Stomach (tissue), 9 donors: ENCODE results near the gene RASA1. TPM values are rescaled to one million over a fixed set of nuclear protein-coding genes. Genes with fewer than 3 reads are reported as not detected.

ENCODE experiments used
- DNase-seq, 2 donors: peaks; one replicate each; pipeline versions ENCODE4 v3.0.0 to v3.0.0-alpha.2; 2013 to 2019
- H3K27ac ChIP-seq, 5 donors: fragments of 200-600 bp in 4 of 5; sonication (generic) in 4 of 5; one replicate each; pipeline ENCODE4 v1.5.1; 2013 to 2019; ENCODE audit warnings: mild to moderate bottlenecking in 1 of 5, moderate library complexity in 1 of 5
- H3K27me3 ChIP-seq, 3 donors: fragments of 200-600 bp; sonication (generic); one replicate each; pipeline ENCODE4 v1.5.1; 2017 to 2019; ENCODE audit warnings: mixed run types in 1 of 3
- H3K36me3 ChIP-seq, 4 donors: fragments of 200-600 bp; sonication (generic); 1 replicate in 3 of 4; 2 replicates in 1 of 4; pipeline ENCODE4 v1.5.1; 2016 to 2019
- H3K4me1 ChIP-seq, 4 donors: fragments of 200-600 bp; sonication (generic); one replicate each; pipeline ENCODE4 v1.5.1; 2016 to 2019
- H3K4me3 ChIP-seq, 4 donors: fragments of 200-600 bp; sonication (generic) in 3 of 4; one replicate each; pipeline ENCODE4 v1.5.1; 2016 to 2019; ENCODE audit warnings: mild to moderate bottlenecking in 1 of 4
- H3K9me3 ChIP-seq, 4 donors: fragments of 200-600 bp; sonication (generic); one replicate each; pipeline ENCODE4 v1.5.1; 2016 to 2019
- EP300 ChIP-seq: sonication (generic); formaldehyde crosslinking; IDR thresholded peaks from one replicate; pipeline ENCODE4 v1.6.1; 2017; ENCODE audit warnings: antibody characterized with exemption
- POLR2A ChIP-seq, 4 donors: fragments of 450-650 bp; IDR thresholded peaks; one replicate each; pipeline ENCODE4 v1.6.1; 2016; ENCODE audit warnings: antibody characterized with exemption in 4 of 4, control low read depth in 2 of 4, mild to moderate bottlenecking in 1 of 4, moderate library complexity in 1 of 4
- POLR2AphosphoS5 ChIP-seq, 3 donors: sonication (generic); formaldehyde crosslinking; IDR thresholded peaks; one replicate each; pipeline ENCODE4 v1.6.1; 2016; ENCODE audit warnings: antibody characterized with exemption in 3 of 3
- WGBS, 5 donors: extraction: QIAGEN DNeasy Blood & Tissue Kit in 3 of 5; methylation state at CpG; one replicate each; pipeline versions ENCODE4 v1.1.5 to v1.1.7; 2013 to 2018; 5-methylcytosine and 5-hydroxymethylcytosine counted together
- intact Hi-C: fragments of 100-400 bp; cut with DNase I; formaldehyde crosslinking; loops from one replicate; pipeline ENCODE4 v1.15.1; 2023; ENCODE audit warnings: low total_unique reads
- polyA plus RNA-seq, 3 donors: library from polyadenylated mRNA; stranded (reverse); fragments of 200-250 nt; gene quantifications; one replicate each; pipeline ENCODE4 v1.2.3, GENCODE V29; 2013
- total RNA-seq, 5 donors: library from RNA; depleted of rRNA; stranded (reverse); fragments of >200 nt; gene quantifications; one replicate each; pipeline versions ENCODE4 v1.1.0 to v1.2.3, GENCODE V29; 2014 to 2016
- TF ChIP-seq, protein P1 (sequence below), 7 experiments: fragments of 450-650 bp in 4 of 7; fragments of 200-600 bp in 3 of 7; sonication (generic) in 3 of 7; IDR thresholded peaks; one replicate each; pipeline ENCODE4 v1.5.1; 2016 to 2019; ENCODE audit warnings: antibody characterized with exemption in 7 of 7, control low read depth in 2 of 7, mild to moderate bottlenecking in 1 of 7
- donor health status: healthy with polysubstance abuse.
- donor health status: Bipolar disorder and iron deficiency.
- donor health status: healthy.

The RASA1 gene
- total and polyA plus RNA-seq, 8 donors: 7.3 to 89.3 (median 19.1) TPM

DNA sequence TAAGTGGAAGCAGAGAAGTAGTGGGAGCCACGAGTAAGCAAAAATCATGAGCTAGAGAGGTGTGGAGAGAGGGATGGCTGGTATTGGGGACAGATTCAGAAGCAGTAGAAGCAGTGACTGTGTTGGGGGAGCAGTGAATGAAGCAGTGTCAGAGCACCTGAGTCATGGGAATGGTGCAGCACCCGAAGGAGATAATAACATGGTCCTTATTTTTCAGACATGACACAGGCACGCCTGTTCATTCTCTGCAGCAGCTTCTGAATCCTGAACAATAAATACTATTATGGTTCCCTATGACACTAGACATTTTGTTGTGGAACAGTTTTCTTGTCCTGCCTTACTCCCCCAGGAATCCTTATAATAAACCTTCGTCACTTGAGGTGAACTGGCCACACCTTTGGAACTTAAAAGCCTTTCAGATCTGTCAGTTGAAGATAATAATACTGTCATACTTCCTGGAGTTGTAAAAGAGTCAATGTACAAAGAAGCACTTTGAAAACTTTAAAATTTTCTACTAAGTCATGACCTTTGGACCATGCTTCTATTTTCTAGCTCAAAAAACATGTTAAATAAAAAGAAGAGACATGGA lies 7.0 kb upstream of the RASA1 start:
- TF ChIP-seq EP300 (no peak), POLR2A (IDR thresholded peaks at IDR 0.05) (no peak), POLR2AphosphoS5 (IDR thresholded peaks at IDR 0.05) (no peak)
- TF ChIP-seq, protein P1, sequence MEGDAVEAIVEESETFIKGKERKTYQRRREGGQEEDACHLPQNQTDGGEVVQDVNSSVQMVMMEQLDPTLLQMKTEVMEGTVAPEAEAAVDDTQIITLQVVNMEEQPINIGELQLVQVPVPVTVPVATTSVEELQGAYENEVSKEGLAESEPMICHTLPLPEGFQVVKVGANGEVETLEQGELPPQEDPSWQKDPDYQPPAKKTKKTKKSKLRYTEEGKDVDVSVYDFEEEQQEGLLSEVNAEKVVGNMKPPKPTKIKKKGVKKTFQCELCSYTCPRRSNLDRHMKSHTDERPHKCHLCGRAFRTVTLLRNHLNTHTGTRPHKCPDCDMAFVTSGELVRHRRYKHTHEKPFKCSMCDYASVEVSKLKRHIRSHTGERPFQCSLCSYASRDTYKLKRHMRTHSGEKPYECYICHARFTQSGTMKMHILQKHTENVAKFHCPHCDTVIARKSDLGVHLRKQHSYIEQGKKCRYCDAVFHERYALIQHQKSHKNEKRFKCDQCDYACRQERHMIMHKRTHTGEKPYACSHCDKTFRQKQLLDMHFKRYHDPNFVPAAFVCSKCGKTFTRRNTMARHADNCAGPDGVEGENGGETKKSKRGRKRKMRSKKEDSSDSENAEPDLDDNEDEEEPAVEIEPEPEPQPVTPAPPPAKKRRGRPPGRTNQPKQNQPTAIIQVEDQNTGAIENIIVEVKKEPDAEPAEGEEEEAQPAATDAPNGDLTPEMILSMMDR (IDR thresholded peaks at IDR 0.05): no peak
- no peaks in the 10 kb centered on the region for H3K9me3 ChIP-seq
- intact Hi-C loops: no loop called here

DNA sequence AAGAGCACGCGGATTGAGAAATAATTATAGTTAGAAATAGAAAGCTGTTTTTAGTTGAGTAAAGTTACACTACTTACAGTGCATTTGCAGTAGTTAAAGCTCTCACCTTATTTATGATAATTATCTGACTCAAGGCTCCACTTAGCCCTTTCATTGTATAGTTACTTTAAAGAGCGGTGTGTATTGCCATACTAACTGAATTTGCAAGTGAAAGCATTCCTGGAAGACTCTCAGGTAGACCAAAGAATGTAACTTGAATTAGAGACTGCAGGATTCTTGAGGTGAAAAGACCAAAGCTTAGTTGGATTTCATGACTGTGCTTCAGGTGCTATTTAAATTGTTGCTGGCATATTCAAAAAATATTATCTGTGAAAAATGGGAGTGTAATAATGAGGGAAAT lies 4.2 kb upstream of the RASA1 start:
- intact Hi-C loops: no loop called here
- DNase-seq: no peak
- peaks cover 0 to 6% (median 0%) of the 10 kb centered on the region in 3 donors for H3K27me3 ChIP-seq
- no peak for TF ChIP-seq POLR2A (IDR thresholded peaks at IDR 0.05)
- no peak for TF ChIP-seq EP300
- TF ChIP-seq, protein P1 (IDR thresholded peaks at IDR 0.05): no peak
- no peak for TF ChIP-seq POLR2AphosphoS5 (IDR thresholded peaks at IDR 0.05)
- H3K9me3 ChIP-seq: no peaks in the 10 kb centered on the region
- H3K4me1 ChIP-seq: peaks cover 0 to 7% (median 3%) of the 10 kb centered on the region in 4 donors
- no peaks in the 10 kb centered on the region for H3K36me3 ChIP-seq
- no peak overlapping the region for H3K27ac ChIP-seq
- WGBS, 5 donors: 66 to 85% (median 82%) methylated on average over 3 of the region's 3 CpGs
- H3K4me3 ChIP-seq: no peak overlapping the region

More for the DNA sequence above, 7.0 kb upstream of the RASA1 start:
- Histone ChIP-seq H3K27ac (no peak overlapping the region), H3K4me1 (no peaks in the 10 kb centered on the region), H3K27me3 (peaks cover 0 to 6% (median 0%) of the 10 kb centered on the region in 3 donors), H3K4me3 (no peak overlapping the region), H3K36me3 (no peaks in the 10 kb centered on the region)
- 60 to 71% (median 70%) methylated on average over 4 of the region's 4 CpGs for WGBS, 5 donors
- no peak for DNase-seq

DNA sequence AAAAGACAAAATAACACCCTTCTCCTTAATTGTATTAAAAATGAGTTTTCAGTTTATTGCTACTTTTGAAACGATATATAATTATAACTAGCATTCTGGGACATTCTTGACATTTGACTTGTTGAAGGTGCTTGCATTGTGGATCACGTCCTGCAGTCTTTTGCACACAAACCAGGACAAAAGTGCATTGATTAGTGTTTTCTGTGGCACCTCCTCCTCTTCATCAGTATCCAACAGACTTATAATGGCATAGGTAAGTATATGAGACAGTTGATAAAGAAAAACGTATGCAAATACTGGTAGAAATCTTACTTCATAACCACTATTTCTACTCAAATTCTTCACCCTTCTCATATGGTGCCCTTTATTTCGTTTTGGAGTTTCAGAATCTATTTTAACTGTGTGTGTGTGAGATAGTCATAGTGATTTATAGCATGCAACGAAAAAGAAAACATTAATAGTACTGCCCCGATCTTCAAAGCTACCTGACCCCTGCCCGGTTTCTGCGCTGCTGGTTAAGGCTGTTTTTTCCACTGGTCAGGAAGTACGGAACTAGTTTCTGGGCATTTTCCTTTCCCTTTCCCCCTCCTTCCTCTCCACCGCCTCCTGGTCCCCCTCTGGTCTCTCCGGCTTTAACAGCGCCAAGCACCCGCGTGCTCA lies 639 bp upstream of the RASA1 start:
- Histone ChIP-seq H3K27ac (peak overlapping the region; percentile 91 to 94 (median 93)), H3K27me3 (no peaks in the 10 kb centered on the region), H3K9me3 (no peaks in the 10 kb centered on the region), H3K36me3 (no peaks in the 10 kb centered on the region), H3K4me1 (peaks cover 12 to 37% (median 22%) of the 10 kb centered on the region in 4 donors), H3K4me3 (peak overlapping the region; percentile 71 to 97 (median 86))
- 4 to 6% (median 4%) methylated on average over 14 of the region's 14 CpGs for whole genome bisulfite sequencing, 5 donors
- DNase-seq: peak in 1 of 2 donors; percentile 12
- intact Hi-C loops: no loop called here
- TF ChIP-seq POLR2AphosphoS5 (IDR thresholded peaks at IDR 0.05): no peak
- TF ChIP-seq, protein P1 (IDR thresholded peaks at IDR 0.05): no peak
- no peak for TF ChIP-seq EP300
- no peak for TF ChIP-seq POLR2A (IDR thresholded peaks at IDR 0.05)

DNA sequence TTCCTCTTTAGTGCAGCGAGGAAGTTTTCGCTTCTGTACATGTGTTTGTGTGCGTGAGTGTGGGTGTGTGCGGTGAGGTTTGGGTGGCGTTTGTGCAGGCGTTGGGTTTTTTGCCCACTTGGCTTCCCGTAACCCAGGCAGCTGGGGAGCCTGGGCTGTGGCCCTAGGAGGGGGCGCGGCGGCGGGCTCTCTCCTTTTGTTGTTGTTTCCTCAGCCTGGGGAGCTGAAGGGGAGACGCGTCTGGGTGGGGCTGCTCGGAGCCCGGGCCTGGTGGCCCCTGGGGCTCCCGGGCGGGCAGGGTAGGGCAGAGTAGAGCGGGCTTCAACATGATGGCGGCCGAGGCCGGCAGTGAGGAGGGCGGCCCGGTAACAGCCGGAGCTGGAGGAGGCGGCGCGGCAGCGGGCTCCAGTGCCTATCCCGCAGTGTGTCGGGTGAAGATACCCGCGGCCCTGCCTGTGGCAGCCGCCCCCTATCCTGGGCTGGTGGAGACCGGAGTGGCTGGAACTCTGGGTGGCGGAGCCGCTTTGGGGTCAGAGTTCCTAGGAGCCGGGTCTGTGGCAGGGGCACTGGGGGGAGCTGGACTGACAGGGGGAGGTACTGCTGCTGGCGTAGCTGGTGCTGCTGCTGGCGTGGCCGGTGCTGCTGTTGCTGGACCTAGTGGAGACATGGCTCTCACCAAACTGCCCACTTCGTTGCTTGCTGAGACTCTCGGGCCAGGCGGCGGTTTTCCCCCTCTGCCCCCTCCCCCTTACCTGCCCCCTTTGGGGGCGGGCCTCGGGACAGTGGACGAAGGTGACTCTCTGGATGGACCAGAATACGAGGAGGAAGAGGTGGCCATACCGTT lies 665 bp downstream of the RASA1 start:
- intact Hi-C loops: no loop called here

More for the DNA sequence above, 665 bp downstream of the RASA1 start:
- peak overlapping the region; percentile 91 to 94 (median 93) for H3K27ac ChIP-seq
- H3K36me3 ChIP-seq: no peaks in the 10 kb centered on the region
- peak; percentile 70 to 87 for DNase-seq
- H3K9me3 ChIP-seq: no peaks in the 10 kb centered on the region
- no peaks in the 10 kb centered on the region for H3K27me3 ChIP-seq
- H3K4me1 ChIP-seq: peaks cover 12 to 44% (median 26%) of the 10 kb centered on the region in 4 donors
- TF ChIP-seq, protein P1 (IDR thresholded peaks at IDR 0.05): no peak
- no peak for TF ChIP-seq POLR2A (IDR thresholded peaks at IDR 0.05)
- TF ChIP-seq EP300: no peak
- TF ChIP-seq POLR2AphosphoS5 (IDR thresholded peaks at IDR 0.05): peak in 1 of 3 donors; percentile 3
- H3K4me3 ChIP-seq: peak overlapping the region; percentile 71 to 97 (median 86)
- 0 to 2% (median 0%) methylated on average over 32 to 49 of the region's 49 CpGs for WGBS, 5 donors
